ENCODE data around the gene RCN1.

GRCh38 chr11:32090545-32091370 lies at the start of gene RCN1:
- TF ChIP-seq POLR2A (IDR thresholded peaks at IDR 0.05; ENCODE audit: low read length) (no peak), GATA1 (IDR thresholded peaks at IDR 0.05; ENCODE audit: low read depth, low read length) (no peak)

All from erythroblast (primary cell).